Stimulated activated CD4-positive, alpha-beta T cell treated with anti-CD3 and anti-CD28 coated beads, Interleukin-2, amount 100 ng/mL, for 48 hours (primary cell): ENCODE data around the gene EGLN1.
"Not testable (repeated sequence)": the region's sequence is repeated elsewhere in the genome, so short reads cannot be mapped to it uniquely, and the experiment has no call there.

Experiments used
- DNase-seq, 2 donors: peaks; one replicate each; pipeline ENCODE4 v3.0.0-alpha.2; 2020

The EGLN1 gene

DNA sequence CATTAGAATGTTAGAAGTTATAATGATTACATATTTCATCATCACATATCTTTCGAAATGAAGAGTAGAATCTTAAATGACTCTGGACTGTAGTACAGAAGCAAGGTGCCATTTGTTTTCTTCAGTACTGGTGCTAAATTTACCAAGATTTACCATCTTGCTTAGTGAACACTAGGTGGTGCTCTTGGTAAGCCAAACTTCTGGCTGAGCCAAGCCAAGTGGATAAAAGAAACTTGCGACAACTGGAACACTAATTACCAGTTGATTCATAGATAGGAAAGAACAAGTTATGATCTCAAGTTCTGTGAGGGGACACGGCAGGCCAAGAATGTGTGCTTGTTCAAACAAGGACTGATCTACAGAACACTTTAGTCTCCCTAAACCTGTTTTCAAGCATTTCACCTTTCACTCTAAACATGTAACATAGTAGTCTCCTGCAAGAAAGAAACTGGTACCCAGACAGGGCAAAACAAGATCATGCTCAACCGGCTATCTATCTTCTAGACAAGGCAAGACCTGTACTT lies 64.2 kb downstream of the EGLN1 start:
- DNase-seq: no peak

DNA sequence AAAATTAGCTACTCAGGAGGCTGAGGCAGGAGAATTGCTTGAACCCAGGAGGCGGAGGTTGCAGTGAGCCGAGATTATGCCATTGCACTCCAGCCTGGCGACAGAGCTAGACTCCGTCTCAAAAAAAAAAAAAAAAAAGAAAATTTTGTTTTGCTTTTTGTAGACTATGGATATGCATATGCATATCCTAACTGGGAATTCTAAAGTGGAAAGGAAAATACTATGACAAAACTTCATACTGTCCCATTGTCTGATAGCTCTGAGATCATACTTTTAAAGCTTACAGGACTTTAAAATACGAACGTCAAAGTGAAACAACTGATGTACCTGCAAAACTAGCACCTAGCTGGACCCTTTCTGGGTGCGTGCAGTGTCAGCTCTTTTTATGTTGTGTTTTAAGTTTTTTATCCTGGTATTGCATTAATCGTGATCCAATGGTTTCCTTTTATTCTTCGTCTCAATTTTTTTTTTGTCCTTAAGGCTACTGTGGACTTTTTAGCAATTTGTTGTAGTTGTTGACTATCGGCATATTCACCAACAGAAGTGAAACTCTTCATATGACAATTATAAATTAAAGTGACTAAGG lies 64.8 kb downstream of the EGLN1 start:
- no peak for DNase-seq

- no peak for DNase-seq
Measured at GRCh38 chr1:231355171-231355570, 66.9 kb downstream of the EGLN1 start.

DNA sequence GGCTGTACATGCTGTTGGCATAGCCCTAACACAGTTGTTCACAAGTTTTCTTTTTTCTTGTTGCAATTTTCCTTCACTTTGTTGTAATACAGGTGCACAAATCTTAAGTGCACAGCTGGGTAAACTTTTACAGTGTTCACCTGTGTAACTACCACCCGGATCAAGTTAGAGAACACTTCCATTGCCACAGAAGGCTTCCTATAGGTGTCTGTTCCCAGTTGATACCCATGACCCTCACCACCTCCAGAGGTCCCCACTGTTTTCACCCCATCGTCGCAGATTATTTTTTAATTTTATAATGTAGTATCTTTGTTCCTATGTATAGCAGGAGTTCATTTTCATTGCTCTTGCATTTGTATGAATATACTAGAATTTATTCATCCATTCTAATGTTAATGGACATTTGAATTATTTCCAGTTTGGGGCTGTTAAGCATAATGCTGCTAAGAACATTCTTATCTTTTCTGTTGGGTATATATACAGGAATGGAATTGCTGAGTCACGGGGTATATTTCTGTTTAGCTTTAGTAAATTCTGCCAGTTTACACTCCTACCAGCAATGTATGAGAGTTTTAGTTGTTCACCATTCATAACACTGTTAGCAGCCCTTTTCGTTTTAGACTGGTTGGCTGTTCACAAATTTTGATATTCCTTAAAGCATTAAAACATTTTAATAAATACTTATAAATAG lies 67.6 kb downstream of the EGLN1 start:
- DNase-seq: no peak

- no peak for DNase-seq
Measured at GRCh38 chr1:231353086-231353485, 69.0 kb downstream of the EGLN1 start.

GRCh38 chr1:231351816-231352215 lies 70.3 kb downstream of the EGLN1 start:
- DNase-seq: no peak

- DNase-seq: not testable (repeated sequence)
Measured at GRCh38 chr1:231348856-231349255, 73.2 kb downstream of the EGLN1 start.

DNA sequence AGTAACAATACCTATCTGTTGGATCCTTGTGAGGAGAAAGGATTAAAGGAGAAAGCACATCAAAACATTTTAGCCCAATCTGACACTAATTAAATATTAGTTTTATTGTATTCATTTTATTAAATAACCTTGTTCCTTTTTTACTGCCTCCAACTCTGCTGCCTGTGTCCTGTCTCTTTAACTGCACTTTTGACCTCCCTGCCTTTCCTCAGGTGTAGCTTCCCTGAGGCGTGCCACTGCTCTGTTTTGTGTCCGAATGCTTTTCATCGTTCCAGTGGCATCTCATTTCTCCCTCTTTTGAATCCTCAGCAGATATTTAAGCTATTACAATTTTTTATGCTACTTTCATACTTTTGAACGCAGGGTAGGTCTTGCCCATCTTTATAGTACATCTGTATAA lies 73.6 kb downstream of the EGLN1 start:
- DNase-seq: no peak

- DNase-seq: no peak
Measured at GRCh38 chr1:231347961-231348360, 74.1 kb downstream of the EGLN1 start.

- no peak for DNase-seq
Measured at GRCh38 chr1:231340328-231341013, 81.6 kb downstream of the EGLN1 start.

DNA sequence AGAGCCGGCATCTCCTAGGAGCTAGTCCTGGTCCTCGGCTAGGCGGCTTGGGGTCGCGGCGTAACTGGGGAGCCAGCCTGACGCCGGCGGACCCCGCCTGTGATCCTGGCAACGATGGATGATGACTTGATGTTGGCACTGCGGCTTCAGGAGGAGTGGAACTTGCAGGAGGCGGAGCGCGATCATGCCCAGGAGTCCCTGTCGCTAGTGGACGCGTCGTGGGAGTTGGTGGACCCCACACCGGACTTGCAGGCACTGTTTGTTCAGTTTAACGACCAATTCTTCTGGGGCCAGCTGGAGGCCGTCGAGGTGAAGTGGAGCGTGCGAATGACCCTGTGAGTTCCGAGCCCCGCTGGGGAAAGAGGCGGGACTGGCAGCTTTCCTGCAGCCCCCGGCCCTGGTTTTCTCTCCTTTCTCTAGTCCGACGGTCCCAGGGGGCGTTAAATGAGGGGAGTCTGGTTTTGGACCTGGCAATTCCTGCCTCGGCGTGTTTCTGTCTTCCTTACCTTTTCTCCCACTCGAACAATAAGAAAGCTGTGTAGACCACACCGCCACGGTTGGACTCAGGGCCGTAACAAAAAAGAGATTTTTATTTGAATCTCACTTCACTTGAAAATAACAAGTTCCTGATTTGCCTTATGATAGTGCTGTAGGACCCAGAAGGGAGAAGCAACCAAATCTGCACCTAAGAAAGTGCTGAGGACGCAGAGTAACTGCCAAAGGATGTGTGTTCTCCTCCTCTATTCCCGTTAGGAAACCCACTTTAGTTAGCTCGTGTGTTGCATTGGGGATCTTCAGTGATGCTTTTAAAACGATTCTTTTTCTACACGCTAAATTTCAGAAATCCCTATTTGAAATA lies 83.6 kb downstream of the EGLN1 start, which contains the start of gene SPRTN:
Gene SPRTN (plus strand): TSS at position 24 of the 859 bp plus-strand sequence. CDS start 91 bp downstream, at position 115.
- DNase-seq: no peak

- DNase-seq: peak; percentile 98 to 99
Measured at GRCh38 chr1:231337472-231338269, 84.4 kb downstream of the EGLN1 start, which contains the start of gene EXOC8. EXOC8 (minus strand) TSS chr1:231337852; CDS start chr1:231337745, 107 bp downstream.

DNA sequence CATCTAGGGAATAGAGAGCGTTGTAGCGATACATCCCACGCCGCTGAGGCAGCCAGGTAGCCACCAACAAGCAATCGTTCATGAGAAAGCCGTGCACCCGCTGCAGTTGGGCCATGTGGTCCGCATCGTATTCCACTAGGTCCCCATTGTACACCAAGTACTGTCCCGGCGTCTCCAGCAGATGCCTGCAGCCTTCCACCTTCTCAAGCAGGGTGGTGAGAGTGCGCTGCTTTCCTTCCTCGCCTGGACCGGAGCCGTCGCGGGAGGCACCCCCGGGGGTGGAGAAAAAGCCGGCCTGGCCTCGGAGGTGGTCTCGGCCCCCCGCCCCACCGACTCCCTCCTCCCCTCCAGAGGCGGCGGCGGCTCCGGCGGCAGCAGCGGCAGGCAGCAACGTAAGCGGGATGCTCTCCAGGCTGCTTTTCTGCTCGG lies 85.0 kb downstream of the EGLN1 start:
- DNase-seq: no peak

DNA sequence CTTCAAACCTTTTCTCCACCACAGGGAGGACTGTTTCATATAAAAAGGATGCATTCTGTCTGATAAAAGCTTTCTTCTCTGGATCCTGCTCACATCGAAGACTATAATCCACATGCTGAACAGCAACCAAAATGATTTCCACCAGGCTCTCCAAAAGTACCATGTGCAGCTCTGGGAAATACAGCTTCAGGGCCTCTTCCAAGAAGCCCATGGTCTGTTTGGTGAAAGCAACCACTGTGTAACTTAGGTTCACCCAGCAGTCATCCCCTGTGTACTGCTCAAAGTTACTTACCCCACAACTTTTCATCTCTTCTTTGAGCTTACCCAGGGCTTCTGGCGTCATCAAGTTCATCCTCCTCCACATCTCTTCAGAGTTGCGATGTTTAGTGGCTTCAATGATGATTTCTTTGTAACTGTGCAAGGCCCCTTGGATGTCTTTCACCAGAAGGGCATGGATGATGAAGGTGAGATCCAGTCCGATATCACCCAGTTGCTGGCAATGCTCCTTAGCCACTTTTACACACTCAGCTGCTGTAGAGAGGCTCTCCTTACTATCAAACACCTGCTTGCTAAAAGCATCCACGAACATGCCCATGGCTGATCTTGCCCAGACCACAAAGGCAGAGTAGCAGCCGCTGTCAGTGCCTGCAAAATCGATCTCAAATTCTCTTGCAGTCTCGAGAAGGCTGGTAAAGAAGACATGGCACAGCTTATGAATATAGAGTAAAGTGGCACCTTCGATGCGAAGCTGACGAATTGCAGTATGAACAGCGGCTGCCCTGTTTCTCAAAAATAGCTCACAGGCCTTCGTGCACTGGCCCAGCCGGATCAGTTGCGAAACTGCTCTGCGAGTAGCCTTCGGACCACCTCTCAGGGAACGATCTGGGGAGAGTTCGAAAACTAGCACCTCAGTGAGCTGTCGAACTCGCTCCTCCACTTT lies 86.2 kb downstream of the EGLN1 start:
- DNase-seq: no peak

DNA sequence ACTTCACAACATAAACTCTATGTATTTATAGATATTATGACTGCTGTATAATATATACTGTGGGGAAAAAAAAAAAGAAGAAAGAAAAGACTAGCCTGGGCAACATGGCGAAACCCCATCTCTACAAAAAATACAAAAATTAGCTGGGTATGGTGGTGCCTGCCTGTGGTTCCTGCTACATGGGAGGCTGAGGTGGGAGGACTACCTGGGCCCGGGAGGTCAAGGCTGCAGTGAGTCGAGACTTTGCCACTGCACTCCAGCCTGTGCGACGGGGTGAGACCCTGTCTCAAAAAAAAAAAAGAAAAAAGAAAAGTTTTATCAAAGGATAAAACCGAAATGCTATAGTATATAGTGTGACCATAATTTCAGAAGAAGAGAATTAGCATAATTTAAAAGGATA lies 87.1 kb downstream of the EGLN1 start:
- DNase-seq: no peak

GRCh38 chr1:231334079-231334666 lies 87.9 kb downstream of the EGLN1 start:
- DNase-seq: no peak

DNA sequence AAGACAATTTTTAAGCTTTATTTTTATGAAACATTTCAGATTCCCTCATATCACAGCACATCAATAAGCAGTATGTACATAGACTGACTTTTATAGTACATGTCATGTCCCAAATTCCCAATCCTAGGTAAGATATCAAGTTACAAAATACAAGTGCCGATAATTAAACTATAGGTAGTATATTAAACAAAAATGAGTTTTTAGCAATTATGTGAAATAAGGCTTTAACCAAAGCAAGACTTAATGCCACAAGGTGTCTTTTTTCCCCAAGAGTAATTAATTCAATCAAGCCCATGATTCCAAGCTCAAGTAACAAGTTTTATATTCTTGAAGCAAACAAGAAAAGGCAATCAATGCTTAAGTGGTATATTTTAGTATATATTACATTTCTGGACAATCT lies 89.3 kb downstream of the EGLN1 start:
- no peak for DNase-seq

GRCh38 chr1:231329483-231329882 lies 92.6 kb downstream of the EGLN1 start:
- DNase-seq: no peak

GRCh38 chr1:231327617-231328016 lies 94.5 kb downstream of the EGLN1 start:
- DNase-seq: no peak

DNA sequence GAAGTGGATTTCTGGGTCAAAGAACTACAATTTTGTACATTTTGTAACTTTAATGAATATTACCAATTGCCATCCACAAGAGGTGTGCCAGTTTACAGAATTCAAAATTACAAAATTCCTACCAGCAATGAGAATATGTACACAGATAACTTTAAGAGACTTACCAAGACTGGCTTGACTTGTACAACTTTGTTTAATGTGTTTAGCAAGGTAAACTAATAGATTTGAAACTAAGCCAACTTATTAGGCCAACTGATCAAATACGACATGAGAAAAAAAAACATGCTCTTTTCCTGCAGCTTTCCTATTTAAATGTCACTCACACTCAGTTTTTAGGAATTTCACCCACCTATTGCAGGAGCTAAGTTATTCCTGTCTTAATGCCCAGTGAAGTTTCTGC lies 95.8 kb downstream of the EGLN1 start:
- no peak for DNase-seq
